ENCODE measurements around the gene PLPP4.
A peak's percentile ranks its signal among the peaks of the same experiment; 100 is the strongest.

PLPP4 gene

GRCh38 chr10:120428754-120429153 lies 28.3 kb upstream of the PLPP4 start:
- ATAC-seq: peak; percentile 79
- TF ChIP-seq ZNF565 (CRISPR knock-in tag; conservative IDR thresholded peaks at IDR 0.05; ENCODE audit: low read depth) (no peak), ZC3H10 (CRISPR knock-in tag; IDR thresholded peaks at IDR 0.05) (0 out of 2 replicates have a peak, but pooled peaks have one; percentile 33), ISL1 (CRISPR knock-in tag; IDR thresholded peaks at IDR 0.05) (peak; percentile 83), ZNF8 (CRISPR knock-in tag; IDR thresholded peaks at IDR 0.05) (no peak), ZNF70 (CRISPR knock-in tag; IDR thresholded peaks at IDR 0.05) (no peak), ZFP3 (CRISPR knock-in tag; IDR thresholded peaks at IDR 0.05) (0 out of 2 replicates have a peak, but pooled peaks have one; percentile 81), CSDC2 (CRISPR knock-in tag; IDR thresholded peaks at IDR 0.05) (peak; percentile 25; the same call in 1 of the 2 replicates), ZFP30 (CRISPR knock-in tag; IDR thresholded peaks at IDR 0.05) (no peak), TCF4 (CRISPR knock-in tag; IDR thresholded peaks at IDR 0.05; ENCODE audit: borderline replicate concordance) (peak; percentile 93), OSR1 (CRISPR knock-in tag; IDR thresholded peaks at IDR 0.05) (no peak), TOX (CRISPR knock-in tag; IDR thresholded peaks at IDR 0.05; ENCODE audit: borderline replicate concordance) (no peak), BACH2 (CRISPR knock-in tag; IDR thresholded peaks at IDR 0.05; ENCODE audit: borderline replicate concordance) (no peak), RARB (CRISPR knock-in tag; IDR thresholded peaks at IDR 0.05) (no peak), ARNTL (CRISPR knock-in tag; IDR thresholded peaks at IDR 0.05; ENCODE audit: borderline replicate concordance, low read depth) (no peak), PPARA (CRISPR knock-in tag; IDR thresholded peaks at IDR 0.05; ENCODE audit: borderline replicate concordance) (no peak), SNAI2 (CRISPR knock-in tag; IDR thresholded peaks at IDR 0.05) (peak; percentile 70), ESRRG (CRISPR knock-in tag; IDR thresholded peaks at IDR 0.05) (0 out of 2 replicates have a peak, but pooled peaks have one; percentile 24), PATZ1 (CRISPR knock-in tag; IDR thresholded peaks at IDR 0.05; ENCODE audit: borderline replicate concordance) (no peak), GLIS3 (CRISPR knock-in tag; IDR thresholded peaks at IDR 0.05) (no peak), CSRNP3 (CRISPR knock-in tag; IDR thresholded peaks at IDR 0.05) (peak; percentile 57; the same call in 1 of the 2 replicates)
- TF ChIP-seq, protein P1, sequence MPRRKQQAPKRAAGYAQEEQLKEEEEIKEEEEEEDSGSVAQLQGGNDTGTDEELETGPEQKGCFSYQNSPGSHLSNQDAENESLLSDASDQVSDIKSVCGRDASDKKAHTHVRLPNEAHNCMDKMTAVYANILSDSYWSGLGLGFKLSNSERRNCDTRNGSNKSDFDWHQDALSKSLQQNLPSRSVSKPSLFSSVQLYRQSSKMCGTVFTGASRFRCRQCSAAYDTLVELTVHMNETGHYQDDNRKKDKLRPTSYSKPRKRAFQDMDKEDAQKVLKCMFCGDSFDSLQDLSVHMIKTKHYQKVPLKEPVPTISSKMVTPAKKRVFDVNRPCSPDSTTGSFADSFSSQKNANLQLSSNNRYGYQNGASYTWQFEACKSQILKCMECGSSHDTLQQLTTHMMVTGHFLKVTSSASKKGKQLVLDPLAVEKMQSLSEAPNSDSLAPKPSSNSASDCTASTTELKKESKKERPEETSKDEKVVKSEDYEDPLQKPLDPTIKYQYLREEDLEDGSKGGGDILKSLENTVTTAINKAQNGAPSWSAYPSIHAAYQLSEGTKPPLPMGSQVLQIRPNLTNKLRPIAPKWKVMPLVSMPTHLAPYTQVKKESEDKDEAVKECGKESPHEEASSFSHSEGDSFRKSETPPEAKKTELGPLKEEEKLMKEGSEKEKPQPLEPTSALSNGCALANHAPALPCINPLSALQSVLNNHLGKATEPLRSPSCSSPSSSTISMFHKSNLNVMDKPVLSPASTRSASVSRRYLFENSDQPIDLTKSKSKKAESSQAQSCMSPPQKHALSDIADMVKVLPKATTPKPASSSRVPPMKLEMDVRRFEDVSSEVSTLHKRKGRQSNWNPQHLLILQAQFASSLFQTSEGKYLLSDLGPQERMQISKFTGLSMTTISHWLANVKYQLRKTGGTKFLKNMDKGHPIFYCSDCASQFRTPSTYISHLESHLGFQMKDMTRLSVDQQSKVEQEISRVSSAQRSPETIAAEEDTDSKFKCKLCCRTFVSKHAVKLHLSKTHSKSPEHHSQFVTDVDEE (CRISPR knock-in tag; IDR thresholded peaks at IDR 0.05): 0 out of 2 replicates have a peak, but pooled peaks have one; percentile 15
- TF ChIP-seq, protein P2, sequence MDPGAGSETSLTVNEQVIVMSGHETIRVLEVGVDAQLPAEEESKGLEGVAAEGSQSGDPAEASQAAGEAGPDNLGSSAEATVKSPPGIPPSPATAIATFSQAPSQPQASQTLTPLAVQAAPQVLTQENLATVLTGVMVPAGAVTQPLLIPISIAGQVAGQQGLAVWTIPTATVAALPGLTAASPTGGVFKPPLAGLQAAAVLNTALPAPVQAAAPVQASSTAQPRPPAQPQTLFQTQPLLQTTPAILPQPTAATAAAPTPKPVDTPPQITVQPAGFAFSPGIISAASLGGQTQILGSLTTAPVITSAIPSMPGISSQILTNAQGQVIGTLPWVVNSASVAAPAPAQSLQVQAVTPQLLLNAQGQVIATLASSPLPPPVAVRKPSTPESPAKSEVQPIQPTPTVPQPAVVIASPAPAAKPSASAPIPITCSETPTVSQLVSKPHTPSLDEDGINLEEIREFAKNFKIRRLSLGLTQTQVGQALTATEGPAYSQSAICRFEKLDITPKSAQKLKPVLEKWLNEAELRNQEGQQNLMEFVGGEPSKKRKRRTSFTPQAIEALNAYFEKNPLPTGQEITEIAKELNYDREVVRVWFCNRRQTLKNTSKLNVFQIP (CRISPR knock-in tag; IDR thresholded peaks at IDR 0.05; ENCODE audit: borderline replicate concordance, low read depth): no peak; the same call in 1 of the 2 replicates
- TF ChIP-seq, protein P3, sequence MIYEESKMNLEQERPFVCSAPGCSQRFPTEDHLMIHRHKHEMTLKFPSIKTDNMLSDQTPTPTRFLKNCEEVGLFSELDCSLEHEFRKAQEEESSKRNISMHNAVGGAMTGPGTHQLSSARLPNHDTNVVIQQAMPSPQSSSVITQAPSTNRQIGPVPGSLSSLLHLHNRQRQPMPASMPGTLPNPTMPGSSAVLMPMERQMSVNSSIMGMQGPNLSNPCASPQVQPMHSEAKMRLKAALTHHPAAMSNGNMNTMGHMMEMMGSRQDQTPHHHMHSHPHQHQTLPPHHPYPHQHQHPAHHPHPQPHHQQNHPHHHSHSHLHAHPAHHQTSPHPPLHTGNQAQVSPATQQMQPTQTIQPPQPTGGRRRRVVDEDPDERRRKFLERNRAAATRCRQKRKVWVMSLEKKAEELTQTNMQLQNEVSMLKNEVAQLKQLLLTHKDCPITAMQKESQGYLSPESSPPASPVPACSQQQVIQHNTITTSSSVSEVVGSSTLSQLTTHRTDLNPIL (CRISPR knock-in tag; IDR thresholded peaks at IDR 0.05; ENCODE audit: low read depth): no peak

- TF ChIP-seq ZFP3 (CRISPR knock-in tag; IDR thresholded peaks at IDR 0.05) (peak; percentile 93), OSR1 (CRISPR knock-in tag; IDR thresholded peaks at IDR 0.05) (no peak)
Measured at GRCh38 chr10:120429395-120429794, 27.6 kb upstream of the PLPP4 start.

More at GRCh38 chr10:120429395-120429794, 27.6 kb upstream of the PLPP4 start:
- peak; percentile 71 for ATAC-seq

All from SK-N-SH treated with all-trans-retinoic acid at 6 μM for 48 hours (cell line).